Uterus (tissue), 4 donors: Measurements from ENCODE around the gene ASTN2. TPM values are rescaled to one million over a fixed set of nuclear protein-coding genes. Genes with fewer than 3 reads are reported as not detected.
"Not testable (repeated sequence)": the region's sequence is repeated elsewhere in the genome, so short reads cannot be mapped to it uniquely, and the experiment has no call there.

ENCODE experiments used
- DNase-seq, 2 donors: peaks; one replicate each; pipeline ENCODE4 v3.0.0-alpha.2; 2019 to 2020
- H3K27ac ChIP-seq, 2 donors: fragments of 200-600 bp; sonication (generic); 1 replicate in 1 of 2; 2 replicates in 1 of 2; pipeline ENCODE4 v1.5.1; 2016 to 2018
- H3K27me3 ChIP-seq, 2 donors: fragments of 200-600 bp; sonication (generic); one replicate each; pipeline ENCODE4 v1.5.1; 2018 to 2019; ENCODE audit warnings: control low read depth in 1 of 2
- H3K36me3 ChIP-seq, 2 donors: fragments of 200-600 bp; sonication (generic); one replicate each; pipeline ENCODE4 v1.5.1; 2019; ENCODE audit warnings: control low read depth in 1 of 2
- H3K4me1 ChIP-seq, 2 donors: fragments of 200-600 bp; sonication (generic); one replicate each; pipeline ENCODE4 v1.5.1; 2018 to 2019; ENCODE audit warnings: control low read depth in 1 of 2
- H3K4me3 ChIP-seq, 2 donors: fragments of 200-600 bp; sonication (generic); 1 replicate in 1 of 2; 2 replicates in 1 of 2; pipeline ENCODE4 v1.5.1; 2018 to 2019; ENCODE audit warnings: mild to moderate bottlenecking in 1 of 2
- H3K9me3 ChIP-seq, 2 donors: fragments of 200-600 bp; sonication (generic); one replicate each; pipeline ENCODE4 v1.5.1; 2019; ENCODE audit warnings: control low read depth in 1 of 2
- CTCF ChIP-seq, 4 experiments: fragments of 200-600 bp in 2 of 4; fragments of 450-650 bp in 2 of 4; sonication (generic) in 2 of 4; IDR thresholded peaks; one replicate each; pipeline ENCODE4 v1.5.1; 2016 to 2019; ENCODE audit warnings: antibody characterized with exemption in 4 of 4, mild to moderate bottlenecking in 2 of 4, moderate library complexity in 1 of 4
- POLR2A ChIP-seq, 2 donors: fragments of 450-650 bp; IDR thresholded peaks; one replicate each; pipeline ENCODE4 v1.6.1; 2016; ENCODE audit warnings: antibody characterized with exemption in 2 of 2, mild to moderate bottlenecking in 1 of 2, moderate library complexity in 1 of 2
- intact Hi-C: fragments of 100-400 bp; cut with DNase I; formaldehyde crosslinking; loops from one replicate; pipeline ENCODE4 v1.15.1; 2023; ENCODE audit warnings: low total_unique reads
- total RNA-seq, 4 donors: library from RNA; depleted of rRNA in 3 of 4; stranded (reverse); fragments of >200 nt in 3 of 4; gene quantifications; one replicate each; pipeline versions ENCODE4 v1.1.0 to v1.2.4, GENCODE V29; 2014 to 2023
- donor health status: DM: yes; HTN: yes; CAD: no.

The ASTN2 gene
- total RNA-seq, 4 donors from 2014 or later: 1.8 to 8.6 (median 6.7) TPM

DNA sequence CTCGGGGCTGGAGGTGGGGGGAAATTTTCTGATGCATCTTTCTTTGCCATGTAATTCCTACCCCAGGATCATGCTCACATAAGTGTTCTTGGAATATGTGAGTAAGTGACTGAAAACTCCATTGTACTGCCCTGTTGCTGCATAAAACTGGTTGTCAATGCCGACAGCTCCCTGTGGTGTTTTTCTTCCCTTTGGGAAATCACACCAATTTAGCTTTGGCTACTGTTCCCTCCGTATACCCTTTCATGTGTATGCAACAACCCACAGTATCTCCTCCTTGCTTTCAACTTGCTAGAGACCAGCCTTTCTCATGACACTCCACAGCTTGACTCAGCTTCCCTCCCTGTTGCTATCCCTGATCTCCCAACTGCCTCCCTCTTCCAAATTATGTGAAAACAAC is 487.1 kb downstream of the ASTN2 start:
- Histone ChIP-seq H3K4me1 (no peaks in the 10 kb centered on the region), H3K36me3 (no peaks in the 10 kb centered on the region), H3K9me3 (no peaks in the 10 kb centered on the region), H3K27me3 (no peaks in the 10 kb centered on the region), H3K4me3 (no peak overlapping the region), H3K27ac (no peak overlapping the region)
- no peak for TF ChIP-seq CTCF (IDR thresholded peaks at IDR 0.05)
- no peak for TF ChIP-seq POLR2A (IDR thresholded peaks at IDR 0.05)
- DNase-seq: no peak
- intact Hi-C loops: no loop called here

- H3K4me3 ChIP-seq: no peak overlapping the region
- no peaks in the 10 kb centered on the region for H3K36me3 ChIP-seq
- TF ChIP-seq CTCF (IDR thresholded peaks at IDR 0.05) (no peak), POLR2A (IDR thresholded peaks at IDR 0.05) (no peak)
- no peaks in the 10 kb centered on the region for H3K4me1 ChIP-seq
- H3K27me3 ChIP-seq: no peaks in the 10 kb centered on the region
- H3K9me3 ChIP-seq: no peaks in the 10 kb centered on the region
- DNase-seq: no peak
- no peak overlapping the region for H3K27ac ChIP-seq
- intact Hi-C loops: no loop called here
Observed at GRCh38 chr9:116925121-116925520, 489.7 kb downstream of the ASTN2 start.

GRCh38 chr9:116924462-116925110 is 490.3 kb downstream of the ASTN2 start:
- no peaks in the 10 kb centered on the region for H3K36me3 ChIP-seq
- DNase-seq: no peak
- intact Hi-C loops: no loop called here
- no peaks in the 10 kb centered on the region for H3K27me3 ChIP-seq
- H3K9me3 ChIP-seq: no peaks in the 10 kb centered on the region
- H3K4me3 ChIP-seq: no peak overlapping the region
- no peaks in the 10 kb centered on the region for H3K4me1 ChIP-seq
- H3K27ac ChIP-seq: no peak overlapping the region
- no peak for TF ChIP-seq POLR2A (IDR thresholded peaks at IDR 0.05)
- no peak for TF ChIP-seq CTCF (IDR thresholded peaks at IDR 0.05)

DNA sequence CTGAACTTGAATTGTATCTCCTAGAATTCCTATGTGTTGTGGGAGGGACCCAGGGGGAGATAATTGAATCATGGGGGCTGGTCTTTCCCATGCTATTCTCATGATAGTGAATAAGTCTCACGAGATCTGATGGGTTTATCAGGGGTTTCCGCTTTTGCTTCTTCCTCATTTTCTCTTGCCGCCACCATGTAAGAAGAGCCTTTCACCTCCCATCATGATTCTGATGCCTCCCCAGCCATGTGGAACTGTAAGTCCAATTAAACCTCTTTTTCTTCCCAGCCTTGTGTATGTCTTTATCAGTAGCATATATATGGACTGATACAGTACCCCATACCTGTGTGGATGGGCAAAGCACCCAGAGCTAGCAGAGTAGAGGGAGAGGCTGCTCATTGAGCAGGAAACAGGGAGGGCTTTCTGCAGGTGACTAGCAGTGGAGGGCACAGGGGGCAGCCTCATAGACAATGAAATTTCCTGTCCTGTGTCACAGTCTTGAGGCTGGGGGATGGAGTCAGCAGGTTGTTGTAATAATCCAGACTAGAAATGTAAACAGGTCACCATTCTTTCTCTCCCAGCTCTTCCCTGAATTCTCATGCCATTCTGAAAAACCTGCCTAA is 496.9 kb downstream of the ASTN2 start:
- H3K27me3 ChIP-seq, H3K36me3 ChIP-seq, H3K27ac ChIP-seq, DNase-seq, H3K9me3 ChIP-seq, H3K4me1 ChIP-seq, intact Hi-C loops, H3K4me3 ChIP-seq: not testable (repeated sequence)

GRCh38 chr9:116913536-116913935 is 501.3 kb downstream of the ASTN2 start:
- Histone ChIP-seq H3K9me3 (no peaks in the 10 kb centered on the region), H3K4me1 (no peaks in the 10 kb centered on the region), H3K4me3 (no peak overlapping the region), H3K27ac (no peak overlapping the region), H3K36me3 (no peaks in the 10 kb centered on the region), H3K27me3 (no peaks in the 10 kb centered on the region)
- TF ChIP-seq POLR2A (IDR thresholded peaks at IDR 0.05) (no peak), CTCF (IDR thresholded peaks at IDR 0.05) (no peak)
- DNase-seq: no peak
- intact Hi-C loops: no loop called here
